Activated naive CD4-positive, alpha-beta T cell treated with Interleukin-2 at 50 U/mL for 16 hours (primary cell): ENCODE data around the gene AFF3.

Experiments
- DNase-seq: peaks from one replicate; pipeline ENCODE4 v3.0.0-alpha.2; 2020

Gene AFF3

GRCh38 chr2:99728166-99728565 is 414.2 kb downstream of the AFF3 start:
- DNase-seq = no peak

- DNase-seq = no peak
These were observed 415.2 kb downstream of the AFF3 start for GRCh38 chr2:99727199-99727598.

GRCh38 chr2:99726691-99727090 is 415.7 kb downstream of the AFF3 start:
- DNase-seq = no peak

GRCh38 chr2:99725820-99726219 is 416.6 kb downstream of the AFF3 start:
- DNase-seq = no peak

DNA sequence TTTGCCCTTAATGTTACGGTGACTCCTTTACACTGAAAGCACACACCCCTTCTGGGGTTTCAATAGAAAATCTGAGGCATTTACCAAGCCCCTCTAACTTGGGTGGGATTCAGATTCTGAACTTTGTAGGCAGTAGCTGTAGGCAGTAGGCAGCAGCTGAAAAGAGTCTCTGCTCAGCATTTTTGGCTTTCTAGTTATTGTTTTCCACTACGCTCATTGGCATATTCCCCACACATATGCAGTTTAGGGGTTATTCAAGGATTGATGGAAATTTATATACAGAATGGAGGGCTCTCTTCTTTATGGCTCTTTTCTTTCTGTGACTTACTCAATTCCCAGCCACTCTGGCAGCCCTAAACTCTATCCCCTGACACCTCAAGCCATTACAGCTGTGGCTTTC is 419.9 kb downstream of the AFF3 start:
- no peak for DNase-seq

DNA sequence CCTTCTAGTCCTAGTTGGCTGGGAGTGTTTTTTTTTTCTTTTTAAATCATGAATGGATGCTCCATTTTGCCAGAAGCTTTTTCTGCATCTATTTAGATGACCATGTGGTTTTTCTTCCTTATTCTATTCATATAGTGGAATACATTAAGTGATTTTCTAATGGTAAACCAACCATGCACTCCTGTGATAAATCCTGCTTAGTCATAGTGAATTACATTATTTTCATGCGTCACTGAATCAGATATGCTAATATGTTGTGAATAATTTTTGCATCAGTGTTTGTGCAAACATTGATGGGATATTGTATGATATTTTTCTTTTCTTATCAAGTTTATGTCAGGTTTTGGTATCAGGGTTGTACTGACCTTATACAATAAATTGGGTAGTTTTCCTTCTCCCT is 423.3 kb downstream of the AFF3 start:
- no peak for DNase-seq

DNA sequence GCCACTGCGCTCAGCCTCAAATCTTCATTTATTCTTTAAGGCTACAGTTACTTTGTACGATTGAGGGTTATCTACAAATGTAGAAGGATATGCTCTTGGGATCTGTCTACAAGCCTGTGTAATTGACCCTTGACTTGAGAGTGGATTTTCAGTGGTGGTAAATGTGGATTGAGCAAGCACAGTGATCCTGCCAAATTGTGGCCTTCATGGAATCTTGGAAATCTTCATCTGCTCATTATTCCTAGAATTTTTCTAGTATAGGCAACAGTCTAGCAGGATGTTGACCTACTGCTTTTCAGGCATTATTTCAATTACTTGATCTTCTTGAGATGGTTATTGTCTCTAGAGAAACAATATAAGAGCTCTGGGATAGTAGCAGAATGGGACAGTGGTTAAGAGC is 426.4 kb downstream of the AFF3 start:
- no peak for DNase-seq

- DNase-seq = no peak
These were observed 428.0 kb downstream of the AFF3 start for GRCh38 chr2:99714349-99714748.

DNA sequence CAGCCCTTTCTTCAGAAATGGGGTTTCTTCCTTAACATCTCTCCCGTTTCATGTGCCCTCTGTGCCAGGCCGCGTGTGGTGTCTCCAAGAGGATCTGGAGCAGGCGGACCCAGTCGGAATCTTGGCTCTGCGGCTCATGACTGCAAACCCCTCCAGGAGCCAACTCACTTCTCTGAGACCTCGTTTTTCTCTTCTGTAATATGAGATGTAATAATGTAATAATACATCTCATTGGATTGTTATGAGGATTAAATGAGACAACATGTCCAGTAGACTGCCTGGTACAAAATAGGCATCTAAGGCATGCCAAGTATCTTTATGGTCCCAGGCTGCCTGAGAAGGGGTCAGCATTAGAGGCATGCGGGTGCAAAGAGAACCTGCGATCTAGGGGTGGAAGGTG is 431.2 kb downstream of the AFF3 start:
- DNase-seq = no peak

DNA sequence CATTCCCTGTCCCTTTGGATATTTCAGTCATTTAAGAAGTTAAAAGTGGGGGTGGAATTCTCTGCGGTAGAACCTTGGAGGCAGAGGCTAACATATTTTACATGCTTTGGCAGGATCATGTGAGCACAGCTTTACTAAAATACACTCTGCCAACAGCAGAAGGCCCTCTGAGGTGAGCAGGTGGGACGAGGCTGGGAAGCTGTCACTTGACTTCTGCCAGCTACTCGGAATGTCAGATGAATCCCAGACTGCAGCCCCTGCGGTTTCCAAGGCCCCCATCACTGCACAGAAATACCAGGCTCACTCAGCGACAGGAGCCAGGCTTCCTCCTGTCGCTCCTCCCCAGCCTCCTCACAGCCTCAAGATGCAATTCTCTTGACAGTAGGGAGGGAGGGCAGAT is 431.7 kb downstream of the AFF3 start:
- no peak for DNase-seq

DNA sequence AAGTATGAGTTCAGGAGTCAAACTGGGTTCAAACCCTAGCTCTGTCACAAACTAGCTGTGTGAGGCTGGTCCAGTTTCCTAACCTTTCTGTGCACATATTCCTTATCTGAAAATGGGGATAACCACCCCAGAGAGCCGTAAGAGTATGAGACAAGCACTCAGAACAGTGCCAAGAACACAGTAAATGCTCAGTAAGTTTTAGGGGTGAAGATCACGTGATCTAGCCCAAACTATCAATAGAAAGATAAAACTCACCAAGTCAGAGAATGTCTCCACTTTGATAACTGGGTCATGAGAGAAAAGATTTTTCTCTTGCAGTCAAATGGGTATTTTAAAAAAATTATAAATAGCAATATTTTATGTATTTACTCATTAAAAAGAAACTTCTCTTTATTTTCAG is 433.2 kb downstream of the AFF3 start:
- no peak for DNase-seq

GRCh38 chr2:99708231-99708630 is 434.2 kb downstream of the AFF3 start:
- DNase-seq = no peak

DNA sequence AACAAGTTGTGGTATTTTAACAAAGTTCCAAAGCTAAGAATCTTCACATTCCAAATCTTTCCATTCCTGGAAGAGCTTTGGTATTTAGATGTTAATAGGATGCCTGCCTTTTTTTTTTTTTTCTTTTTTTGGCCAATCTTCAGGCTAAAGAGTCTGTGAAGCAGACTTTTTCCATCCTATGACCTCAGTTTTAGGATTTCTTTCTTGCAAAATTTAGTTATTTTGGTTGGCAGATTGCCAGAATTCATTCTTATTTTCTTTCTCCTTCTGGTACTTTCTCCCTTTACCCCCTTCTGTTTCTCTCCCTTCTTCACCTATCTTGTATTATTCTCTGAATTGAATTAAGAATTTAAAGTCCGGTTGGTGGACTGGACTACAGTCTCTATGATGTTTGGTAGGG is 434.8 kb downstream of the AFF3 start:
- DNase-seq = no peak

GRCh38 chr2:99706735-99707134 is 435.7 kb downstream of the AFF3 start:
- DNase-seq = no peak

- no peak for DNase-seq
These were observed 440.9 kb downstream of the AFF3 start for GRCh38 chr2:99701503-99701902.

GRCh38 chr2:99700482-99701398 is 441.6 kb downstream of the AFF3 start:
- no peak for DNase-seq

DNA sequence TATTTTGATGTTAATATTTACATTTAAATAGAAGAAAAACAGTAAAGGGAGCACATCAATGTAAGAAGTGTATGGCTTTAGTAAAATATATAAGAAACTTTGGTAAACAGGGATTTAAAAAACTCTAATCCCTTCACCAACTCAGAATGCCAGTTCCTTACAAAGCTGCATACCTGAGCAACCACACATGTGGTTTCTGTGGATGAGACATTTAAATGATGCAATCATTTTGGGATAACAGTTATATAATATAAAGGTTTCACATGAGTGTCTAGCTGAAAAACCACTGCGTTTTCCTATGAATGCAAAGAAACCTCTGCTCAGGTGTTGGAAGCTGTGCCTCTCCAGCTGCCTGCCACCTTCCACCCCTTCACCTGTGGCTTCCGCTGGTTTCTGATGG is 443.5 kb downstream of the AFF3 start:
- no peak for DNase-seq

- DNase-seq = no peak
These were observed 444.4 kb downstream of the AFF3 start for GRCh38 chr2:99697811-99698568.

DNA sequence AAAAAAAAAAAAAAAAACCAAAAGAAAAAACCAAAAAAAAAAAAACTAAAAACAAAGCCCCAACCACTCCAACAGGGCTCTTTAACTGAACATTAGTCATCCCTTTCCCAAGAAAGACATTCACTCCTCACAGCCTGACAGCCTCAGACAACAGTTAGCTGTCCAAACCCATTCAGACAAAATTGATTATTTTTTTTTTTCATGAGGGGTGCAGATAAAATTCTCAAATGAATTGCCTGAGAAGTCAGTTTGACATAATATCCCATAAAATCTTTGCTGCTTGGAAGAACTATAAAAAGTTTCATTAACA is 446.5 kb downstream of the AFF3 start:
- no peak for DNase-seq

DNA sequence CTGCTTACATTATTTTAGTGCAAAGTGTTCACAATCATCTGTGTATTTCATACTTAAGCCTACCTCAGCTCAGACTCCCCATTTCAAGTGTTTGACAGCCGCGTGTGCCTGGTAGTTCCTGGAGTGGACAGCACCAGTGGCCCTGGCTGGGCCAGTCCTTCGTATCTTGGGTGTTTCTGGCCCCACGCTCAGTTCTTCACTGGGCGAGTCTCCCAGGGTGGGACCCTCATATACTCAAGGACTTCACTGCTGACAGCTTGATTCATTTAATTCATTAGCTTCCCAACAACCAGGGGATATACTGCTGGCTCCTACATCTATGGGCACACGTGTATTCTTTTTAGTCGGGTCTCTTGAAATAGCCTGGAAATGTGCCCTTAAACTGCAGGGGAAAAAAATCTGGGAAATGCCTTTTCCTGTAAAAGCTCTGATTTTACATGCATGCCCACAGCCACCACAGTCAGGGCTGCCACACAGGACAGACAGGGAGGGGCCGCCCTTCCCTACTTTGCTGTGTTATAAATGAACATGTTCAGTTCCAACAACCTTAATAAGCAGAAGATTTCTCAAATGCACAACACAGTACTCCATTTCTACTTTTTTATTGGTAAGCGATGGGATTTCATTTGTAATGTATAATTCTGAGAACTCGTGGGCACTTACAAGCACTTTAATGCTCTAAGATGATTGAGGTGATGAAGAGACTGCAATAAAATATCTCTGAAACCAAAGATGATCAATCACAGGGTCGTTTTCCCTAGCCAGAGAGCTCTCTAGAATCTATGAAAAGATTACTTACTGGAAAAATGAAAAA is 447.1 kb downstream of the AFF3 start:
- DNase-seq = no peak

GRCh38 chr2:99694331-99694730 is 448.1 kb downstream of the AFF3 start:
- DNase-seq = no peak

GRCh38 chr2:99692785-99693184 is 449.6 kb downstream of the AFF3 start:
- no peak for DNase-seq

DNA sequence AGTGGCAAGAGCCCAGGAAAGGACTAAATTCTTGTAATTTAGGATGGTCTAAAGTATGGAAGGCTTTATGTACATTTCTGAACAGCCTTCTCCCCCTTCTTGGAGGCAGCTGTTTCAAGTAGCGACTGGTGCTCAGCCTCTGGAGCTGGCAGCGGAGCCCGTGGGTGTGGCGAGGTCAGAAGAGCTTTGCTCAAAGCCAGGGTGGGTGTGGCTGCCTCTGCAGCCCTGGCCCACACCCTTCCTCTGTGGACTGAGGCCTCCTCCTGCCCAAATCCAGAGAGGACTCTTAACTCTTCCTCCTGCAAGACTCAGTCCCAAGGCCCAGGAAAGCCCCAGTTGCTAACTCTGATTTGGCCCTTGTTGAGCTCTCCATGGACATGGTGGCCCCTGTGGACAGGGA is 450.5 kb downstream of the AFF3 start:
- no peak for DNase-seq
